ENCODE measurements around the gene NTRK3. TPM values are rescaled to one million over a fixed set of nuclear protein-coding genes. Genes with fewer than 3 reads are reported as not detected.

Gene NTRK3
- total RNA-seq, 1 donor from 2014 or later, result not detected

DNA sequence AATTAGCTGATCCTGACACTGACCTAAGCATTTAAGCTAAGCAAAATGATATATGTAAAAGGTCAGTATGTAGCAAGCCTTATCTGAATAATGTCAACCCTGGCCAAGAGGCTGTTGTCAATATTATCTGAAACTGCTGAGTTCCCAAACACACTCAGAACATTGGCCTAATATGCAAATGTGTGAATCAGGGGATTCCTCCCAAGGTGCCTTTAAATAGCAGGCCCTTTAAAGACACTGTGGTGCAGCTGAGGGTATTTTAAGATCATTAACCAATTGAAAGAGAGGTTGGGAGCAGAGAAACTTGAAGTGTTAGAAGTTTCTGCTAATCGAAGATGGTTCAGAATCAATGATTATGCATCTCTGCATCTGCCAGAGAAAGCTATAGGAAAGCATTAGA, 207.0 kb downstream of the NTRK3 start:
- DNase-seq (ENCODE audit: low spot score, unreplicated experiment), result no peak
- H3K4me3 Mint-ChIP-seq (ENCODE audit: low read depth), result no peak overlapping the region
- H3K27ac Mint-ChIP-seq, result no peak overlapping the region
- peaks cover 6% of the 10 kb centered on the region for H3K4me1 Mint-ChIP-seq (ENCODE audit: low read depth)
- no peaks in the 10 kb centered on the region for H3K9me3 Mint-ChIP-seq (ENCODE audit: low read depth)
- no peaks in the 10 kb centered on the region for H3K36me3 Mint-ChIP-seq (ENCODE audit: insufficient read depth)
- TF ChIP-seq, protein P1, sequence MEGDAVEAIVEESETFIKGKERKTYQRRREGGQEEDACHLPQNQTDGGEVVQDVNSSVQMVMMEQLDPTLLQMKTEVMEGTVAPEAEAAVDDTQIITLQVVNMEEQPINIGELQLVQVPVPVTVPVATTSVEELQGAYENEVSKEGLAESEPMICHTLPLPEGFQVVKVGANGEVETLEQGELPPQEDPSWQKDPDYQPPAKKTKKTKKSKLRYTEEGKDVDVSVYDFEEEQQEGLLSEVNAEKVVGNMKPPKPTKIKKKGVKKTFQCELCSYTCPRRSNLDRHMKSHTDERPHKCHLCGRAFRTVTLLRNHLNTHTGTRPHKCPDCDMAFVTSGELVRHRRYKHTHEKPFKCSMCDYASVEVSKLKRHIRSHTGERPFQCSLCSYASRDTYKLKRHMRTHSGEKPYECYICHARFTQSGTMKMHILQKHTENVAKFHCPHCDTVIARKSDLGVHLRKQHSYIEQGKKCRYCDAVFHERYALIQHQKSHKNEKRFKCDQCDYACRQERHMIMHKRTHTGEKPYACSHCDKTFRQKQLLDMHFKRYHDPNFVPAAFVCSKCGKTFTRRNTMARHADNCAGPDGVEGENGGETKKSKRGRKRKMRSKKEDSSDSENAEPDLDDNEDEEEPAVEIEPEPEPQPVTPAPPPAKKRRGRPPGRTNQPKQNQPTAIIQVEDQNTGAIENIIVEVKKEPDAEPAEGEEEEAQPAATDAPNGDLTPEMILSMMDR (IDR thresholded peaks at IDR 0.05; ENCODE audit: unreplicated experiment), result no peak
- H3K27me3 Mint-ChIP-seq, result no peaks in the 10 kb centered on the region

DNA sequence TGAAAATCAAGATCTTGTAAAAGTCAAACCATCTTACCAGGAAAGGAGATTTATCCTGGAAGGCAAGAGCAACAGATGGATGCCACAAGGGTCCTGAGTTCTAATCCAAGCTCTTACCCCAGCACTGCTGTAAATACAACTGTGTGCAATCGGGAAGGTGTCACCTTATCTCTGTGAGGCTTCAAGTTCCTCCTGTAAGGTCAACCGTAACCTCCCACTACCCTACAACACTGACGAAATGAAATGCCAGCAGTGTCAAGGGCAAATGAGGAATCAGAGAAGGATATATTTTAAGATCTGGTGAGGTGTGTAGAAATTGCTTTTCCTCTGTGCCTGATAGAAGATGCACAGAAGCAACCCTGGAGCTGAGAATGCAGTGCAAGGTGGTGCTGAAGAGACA, 207.8 kb downstream of the NTRK3 start:
- H3K36me3 Mint-ChIP-seq (ENCODE audit: insufficient read depth), result no peaks in the 10 kb centered on the region
- peaks cover 6% of the 10 kb centered on the region for H3K4me1 Mint-ChIP-seq (ENCODE audit: low read depth)
- H3K27ac Mint-ChIP-seq, result no peak overlapping the region
- H3K9me3 Mint-ChIP-seq (ENCODE audit: low read depth), result no peaks in the 10 kb centered on the region
- DNase-seq (ENCODE audit: low spot score, unreplicated experiment), result no peak
- no peaks in the 10 kb centered on the region for H3K27me3 Mint-ChIP-seq
- TF ChIP-seq, protein P1 (IDR thresholded peaks at IDR 0.05; ENCODE audit: unreplicated experiment), result no peak
- H3K4me3 Mint-ChIP-seq (ENCODE audit: low read depth), result no peak overlapping the region

- Mint-ChIP-seq H3K9me3 (ENCODE audit: low read depth) (no peaks in the 10 kb centered on the region), H3K4me1 (ENCODE audit: low read depth) (peaks cover 6% of the 10 kb centered on the region), H3K27me3 (no peaks in the 10 kb centered on the region), H3K36me3 (ENCODE audit: insufficient read depth) (no peaks in the 10 kb centered on the region), H3K4me3 (ENCODE audit: low read depth) (no peak overlapping the region), H3K27ac (no peak overlapping the region)
- no peak for DNase-seq (ENCODE audit: low spot score, unreplicated experiment)
- TF ChIP-seq, protein P1 (IDR thresholded peaks at IDR 0.05; ENCODE audit: unreplicated experiment), result no peak
Measured at GRCh38 chr15:88048237-88048636, 208.3 kb downstream of the NTRK3 start.

DNA sequence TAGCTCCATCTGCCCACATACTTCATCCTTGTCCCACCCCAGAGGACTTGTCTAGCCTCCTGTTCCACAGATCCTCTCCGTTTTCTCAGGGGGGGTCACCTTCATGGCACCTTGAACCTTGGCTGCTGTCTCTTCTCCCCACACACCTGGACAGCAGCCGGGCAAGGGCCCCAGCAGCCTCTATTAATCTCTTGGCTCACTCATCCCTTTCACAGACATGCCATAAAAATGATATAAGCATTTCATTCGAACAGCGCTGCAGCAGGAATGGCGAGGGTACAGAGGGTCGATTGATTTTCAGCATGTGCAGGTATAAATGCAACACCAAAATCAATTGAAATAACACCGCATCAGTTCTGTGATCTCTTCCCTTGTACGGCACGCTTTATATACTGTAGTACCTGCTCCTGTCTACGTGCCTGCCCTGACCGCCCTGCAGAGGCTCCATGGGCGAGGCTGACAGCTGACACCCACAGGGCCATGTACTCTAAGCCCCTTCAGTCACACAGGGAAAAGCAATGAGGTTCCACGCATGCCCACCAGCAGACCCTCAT, 209.9 kb downstream of the NTRK3 start:
- Mint-ChIP-seq H3K27ac (no peak overlapping the region), H3K4me3 (ENCODE audit: low read depth) (no peak overlapping the region), H3K36me3 (ENCODE audit: insufficient read depth) (no peaks in the 10 kb centered on the region), H3K9me3 (ENCODE audit: low read depth) (no peaks in the 10 kb centered on the region), H3K4me1 (ENCODE audit: low read depth) (peaks cover 6% of the 10 kb centered on the region), H3K27me3 (no peaks in the 10 kb centered on the region)
- no peak for DNase-seq (ENCODE audit: low spot score, unreplicated experiment)
- TF ChIP-seq, protein P1 (IDR thresholded peaks at IDR 0.05; ENCODE audit: unreplicated experiment), result no peak

GRCh38 chr15:88043396-88043795, 213.1 kb downstream of the NTRK3 start:
- TF ChIP-seq, protein P1 (IDR thresholded peaks at IDR 0.05; ENCODE audit: unreplicated experiment), result no peak
- peaks cover 12% of the 10 kb centered on the region for H3K27me3 Mint-ChIP-seq
- no peak overlapping the region for H3K4me3 Mint-ChIP-seq (ENCODE audit: low read depth)
- no peaks in the 10 kb centered on the region for H3K4me1 Mint-ChIP-seq (ENCODE audit: low read depth)
- H3K36me3 Mint-ChIP-seq (ENCODE audit: insufficient read depth), result no peaks in the 10 kb centered on the region
- no peaks in the 10 kb centered on the region for H3K9me3 Mint-ChIP-seq (ENCODE audit: low read depth)
- no peak for DNase-seq (ENCODE audit: low spot score, unreplicated experiment)
- H3K27ac Mint-ChIP-seq, result no peak overlapping the region

Measured in progenitor cell of endocrine pancreas (in vitro differentiated cells).